T-helper 1 cell treated with Interleukin-12 subunit alpha and Interleukin-12 subunit beta and Interleukin-4 antibody, amounts not matched to agents 30 μg/mL and 1 μg/mL, for 36 hours (primary cell): Measurements from ENCODE around the gene RBP2.

ENCODE experiments used
- H3K27ac Mint-ChIP-seq: one replicate; pipeline ENCODE4 v1.8.0; 2021; ENCODE audit warnings: mild to moderate bottlenecking, mixed read lengths
- H3K27me3 Mint-ChIP-seq: one replicate; pipeline ENCODE4 v1.8.0; 2021; ENCODE audit warnings: low read depth, mixed read lengths
- H3K36me3 Mint-ChIP-seq: one replicate; pipeline ENCODE4 v1.8.0; 2021; ENCODE audit warnings: low read depth, mixed read lengths
- H3K4me1 Mint-ChIP-seq: one replicate; pipeline ENCODE4 v1.8.0; 2021; ENCODE audit warnings: low read depth, mixed read lengths
- H3K4me3 Mint-ChIP-seq: one replicate; pipeline ENCODE4 v1.8.0; 2021; ENCODE audit warnings: mild to moderate bottlenecking, moderate library complexity, mixed read lengths
- H3K9me3 Mint-ChIP-seq: one replicate; pipeline ENCODE4 v1.8.0; 2021; ENCODE audit warnings: mixed read lengths

Gene RBP2

DNA sequence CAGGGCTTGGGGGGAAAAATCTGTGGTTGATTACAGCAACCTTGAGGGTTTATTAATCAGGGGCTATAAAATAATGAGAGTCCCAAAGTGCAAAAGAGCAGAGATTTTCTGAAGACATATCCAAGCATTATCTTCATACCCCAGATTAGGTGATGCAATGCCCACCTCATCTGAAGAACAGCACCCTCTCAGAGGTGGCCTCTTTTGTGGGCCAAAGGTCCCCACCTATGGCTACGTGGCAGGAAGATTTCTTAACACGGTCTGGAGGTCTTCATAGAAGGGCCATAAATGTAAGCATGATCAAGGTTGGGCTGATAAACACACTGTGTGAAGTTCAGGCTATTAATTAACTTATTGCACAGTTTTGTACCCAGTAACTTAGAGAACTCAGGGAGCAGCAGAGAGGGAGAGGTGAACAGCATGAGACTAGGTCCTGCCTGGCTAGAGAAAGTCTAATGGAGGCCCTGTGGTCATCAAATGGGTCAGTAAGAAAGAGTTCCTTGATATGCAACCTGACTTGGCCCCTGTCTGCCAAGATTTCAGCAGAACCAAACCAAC, 29.6 kb upstream of the RBP2 start:
- Mint-ChIP-seq H3K4me3 (no peak overlapping the region), H3K36me3 (no peaks in the 10 kb centered on the region), H3K27me3 (peaks cover 13% of the 10 kb centered on the region), H3K4me1 (no peaks in the 10 kb centered on the region), H3K27ac (no peak overlapping the region), H3K9me3 (no peaks in the 10 kb centered on the region)

DNA sequence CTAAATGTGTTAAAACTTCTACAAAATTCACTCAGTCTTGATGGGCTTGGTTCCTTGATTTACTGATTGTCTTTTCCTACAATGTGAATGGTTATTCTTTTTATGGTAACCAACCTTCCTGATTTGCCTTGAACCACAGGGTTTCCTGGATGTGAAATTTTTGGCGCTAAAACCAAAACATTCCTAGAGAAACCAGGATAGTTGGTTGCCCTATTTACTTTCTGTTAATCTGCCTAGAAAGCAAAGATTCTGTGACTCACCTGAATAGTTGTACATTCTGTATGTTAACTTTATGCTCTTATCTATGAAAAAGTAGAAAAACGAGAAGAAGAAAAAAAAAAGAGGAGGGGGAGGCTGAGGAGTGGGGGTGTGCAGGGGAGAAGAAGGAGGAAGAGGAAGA, 23.2 kb upstream of the RBP2 start:
- Mint-ChIP-seq H3K9me3 (peaks cover 6% of the 10 kb centered on the region), H3K36me3 (no peaks in the 10 kb centered on the region), H3K4me3 (no peak overlapping the region), H3K27me3 (peaks cover 7% of the 10 kb centered on the region), H3K4me1 (no peaks in the 10 kb centered on the region), H3K27ac (no peak overlapping the region)

DNA sequence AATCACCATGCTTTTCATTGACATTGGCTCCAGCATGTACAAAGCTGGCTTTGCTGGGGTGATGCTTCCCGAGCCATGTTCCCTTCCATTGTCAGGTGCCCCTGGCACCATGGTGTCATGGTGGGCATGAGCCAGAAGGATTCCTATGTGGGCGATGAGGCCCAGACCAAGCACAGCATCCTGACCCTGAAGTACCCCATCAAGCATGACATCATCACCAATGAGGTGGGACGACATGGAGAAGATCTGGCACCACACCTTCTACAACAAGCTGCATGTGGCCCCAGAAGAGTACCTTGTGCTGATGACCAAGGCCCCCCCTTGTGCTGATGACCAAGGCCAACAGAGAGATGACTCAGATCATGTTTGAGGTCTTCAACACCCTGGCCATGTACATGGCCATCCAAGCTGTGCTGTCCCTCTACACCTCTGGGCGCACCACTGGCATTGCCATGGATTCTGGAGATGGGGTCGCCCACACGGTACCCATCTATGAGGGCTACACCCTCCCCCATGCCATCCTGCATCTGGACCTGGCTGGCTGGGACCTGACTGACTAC, 17.6 kb upstream of the RBP2 start:
- H3K27ac Mint-ChIP-seq: no peak overlapping the region
- H3K36me3 Mint-ChIP-seq: no peaks in the 10 kb centered on the region

DNA sequence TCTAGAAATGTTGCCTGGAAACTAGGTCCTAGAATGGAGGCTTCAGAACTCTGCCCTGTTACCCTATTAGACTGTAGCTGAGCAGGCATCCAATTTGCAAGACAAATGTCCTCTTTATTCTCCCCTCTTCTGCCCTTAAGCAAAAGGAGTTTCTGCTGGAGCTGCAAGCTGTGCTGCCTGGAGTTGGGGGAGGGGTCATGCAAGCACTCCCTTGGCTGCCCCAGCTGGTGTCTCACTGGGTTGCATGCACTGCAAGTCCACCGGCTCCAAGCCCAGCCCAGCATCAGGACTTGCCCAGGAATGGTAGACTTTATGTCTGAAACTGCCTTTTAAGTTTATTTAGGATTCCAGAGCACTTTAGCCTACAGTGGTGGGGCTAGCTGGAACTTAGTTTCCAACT, 15.7 kb upstream of the RBP2 start:
- Mint-ChIP-seq H3K9me3 (peaks cover 22% of the 10 kb centered on the region), H3K4me3 (no peak overlapping the region), H3K36me3 (no peaks in the 10 kb centered on the region), H3K27ac (no peak overlapping the region), H3K27me3 (peaks cover 4% of the 10 kb centered on the region), H3K4me1 (no peaks in the 10 kb centered on the region)

More for the DNA sequence above, 17.6 kb upstream of the RBP2 start:
- H3K4me1 Mint-ChIP-seq: no peaks in the 10 kb centered on the region
- peaks cover 13% of the 10 kb centered on the region for H3K9me3 Mint-ChIP-seq
- H3K27me3 Mint-ChIP-seq: no peaks in the 10 kb centered on the region
- H3K4me3 Mint-ChIP-seq: no peak overlapping the region

DNA sequence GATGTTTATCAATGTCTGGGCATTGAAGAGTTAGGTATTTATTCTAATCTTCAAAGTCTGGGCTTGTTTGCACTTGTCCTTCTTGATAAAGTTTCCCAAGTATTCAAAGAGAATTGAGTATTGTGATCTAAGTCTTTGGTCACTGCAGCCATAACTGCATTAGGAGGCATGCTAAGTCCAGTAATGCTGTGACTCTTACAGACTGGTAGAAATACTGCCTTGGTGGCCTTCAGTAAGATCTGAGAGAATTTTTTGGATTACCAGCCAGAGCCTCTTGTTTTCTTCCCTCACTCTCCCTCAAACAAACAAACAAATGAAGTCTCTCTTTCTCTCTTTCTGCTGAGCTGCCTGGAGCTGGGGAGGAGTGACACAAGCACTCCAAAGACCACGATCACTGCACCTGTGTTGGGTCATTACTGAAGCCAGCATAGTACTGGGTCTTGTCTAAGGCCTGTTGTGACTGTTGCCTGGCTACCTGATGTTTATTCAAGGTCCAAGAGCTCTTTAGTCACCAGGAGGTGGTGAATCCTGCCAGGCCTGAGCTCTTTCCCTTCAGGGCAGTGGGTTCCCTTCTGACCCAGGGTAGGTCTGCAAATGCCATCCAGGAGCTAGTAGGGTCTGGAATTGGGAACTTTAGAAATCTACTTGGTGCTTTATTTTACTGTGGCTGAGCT, 14.8 kb upstream of the RBP2 start:
- Mint-ChIP-seq H3K4me1 (no peaks in the 10 kb centered on the region), H3K27me3 (peaks cover 4% of the 10 kb centered on the region), H3K36me3 (no peaks in the 10 kb centered on the region), H3K4me3 (no peak overlapping the region), H3K27ac (no peak overlapping the region), H3K9me3 (peaks cover 20% of the 10 kb centered on the region)

DNA sequence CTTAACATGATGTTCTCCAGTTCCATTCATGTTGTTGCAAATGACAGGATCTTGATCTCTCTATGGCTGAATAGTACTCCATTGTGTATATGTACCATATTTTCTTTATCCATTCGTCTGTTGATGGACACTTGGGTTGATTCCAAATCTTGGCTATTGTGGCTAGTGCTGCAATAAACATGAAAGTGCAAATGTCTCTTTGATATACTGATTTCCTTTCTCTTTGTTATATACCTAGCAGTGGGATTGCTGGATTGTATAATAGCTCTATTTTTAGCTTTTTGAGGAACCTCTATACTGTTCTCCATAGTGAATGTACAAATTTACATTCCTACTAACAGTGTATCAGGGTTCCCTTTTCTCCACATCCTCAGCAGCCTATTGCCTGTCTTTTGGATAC, 5.9 kb upstream of the RBP2 start:
- Mint-ChIP-seq H3K36me3 (no peaks in the 10 kb centered on the region), H3K4me1 (no peaks in the 10 kb centered on the region), H3K27me3 (no peaks in the 10 kb centered on the region), H3K4me3 (no peak overlapping the region), H3K27ac (no peak overlapping the region), H3K9me3 (no peaks in the 10 kb centered on the region)

DNA sequence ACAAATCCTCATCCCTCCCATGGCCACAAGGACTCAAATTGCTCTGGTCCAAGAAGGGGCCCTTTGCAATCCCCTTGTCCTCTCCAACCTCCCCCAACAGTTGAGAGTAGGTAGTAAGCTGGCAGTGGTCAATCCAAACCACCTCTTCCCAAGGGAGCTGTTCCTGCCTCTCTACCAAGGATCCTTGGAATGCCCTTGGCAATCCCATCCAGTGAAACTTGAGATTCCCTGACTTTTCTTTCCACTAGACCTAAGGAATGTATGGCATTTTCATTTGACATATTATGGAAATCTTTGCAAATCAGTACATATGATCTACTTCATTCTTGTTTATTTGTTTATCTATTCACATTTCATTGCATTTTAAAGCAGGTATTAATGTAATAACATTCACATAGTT, 4.8 kb upstream of the RBP2 start:
- no peaks in the 10 kb centered on the region for H3K9me3 Mint-ChIP-seq
- H3K27me3 Mint-ChIP-seq: no peaks in the 10 kb centered on the region
- H3K36me3 Mint-ChIP-seq: no peaks in the 10 kb centered on the region
- H3K4me3 Mint-ChIP-seq: no peak overlapping the region
- H3K27ac Mint-ChIP-seq: no peak overlapping the region
- H3K4me1 Mint-ChIP-seq: no peaks in the 10 kb centered on the region

DNA sequence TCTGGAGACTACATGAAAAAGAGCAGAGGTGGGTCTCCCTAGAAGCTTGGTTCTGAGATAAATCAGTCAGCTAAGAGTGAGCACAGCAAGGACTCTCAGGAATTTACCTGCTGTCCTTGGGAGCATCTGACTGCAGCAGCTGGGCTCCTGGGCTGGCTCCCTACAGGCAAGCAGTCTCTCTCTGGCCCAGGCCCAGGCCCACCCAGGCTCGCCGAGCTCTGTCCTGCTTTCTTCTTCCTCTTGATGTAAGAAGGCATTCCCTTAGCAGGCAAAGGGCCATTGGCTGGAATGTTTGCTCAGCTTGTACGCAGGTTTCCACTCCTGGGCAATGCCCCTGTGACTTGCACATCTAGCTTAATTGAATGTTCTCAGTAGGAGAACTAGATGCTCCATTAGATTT, 4.3 kb upstream of the RBP2 start:
- no peaks in the 10 kb centered on the region for H3K4me1 Mint-ChIP-seq
- no peaks in the 10 kb centered on the region for H3K27me3 Mint-ChIP-seq
- H3K4me3 Mint-ChIP-seq: no peak overlapping the region
- H3K9me3 Mint-ChIP-seq: no peaks in the 10 kb centered on the region
- no peak overlapping the region for H3K27ac Mint-ChIP-seq
- H3K36me3 Mint-ChIP-seq: no peaks in the 10 kb centered on the region

DNA sequence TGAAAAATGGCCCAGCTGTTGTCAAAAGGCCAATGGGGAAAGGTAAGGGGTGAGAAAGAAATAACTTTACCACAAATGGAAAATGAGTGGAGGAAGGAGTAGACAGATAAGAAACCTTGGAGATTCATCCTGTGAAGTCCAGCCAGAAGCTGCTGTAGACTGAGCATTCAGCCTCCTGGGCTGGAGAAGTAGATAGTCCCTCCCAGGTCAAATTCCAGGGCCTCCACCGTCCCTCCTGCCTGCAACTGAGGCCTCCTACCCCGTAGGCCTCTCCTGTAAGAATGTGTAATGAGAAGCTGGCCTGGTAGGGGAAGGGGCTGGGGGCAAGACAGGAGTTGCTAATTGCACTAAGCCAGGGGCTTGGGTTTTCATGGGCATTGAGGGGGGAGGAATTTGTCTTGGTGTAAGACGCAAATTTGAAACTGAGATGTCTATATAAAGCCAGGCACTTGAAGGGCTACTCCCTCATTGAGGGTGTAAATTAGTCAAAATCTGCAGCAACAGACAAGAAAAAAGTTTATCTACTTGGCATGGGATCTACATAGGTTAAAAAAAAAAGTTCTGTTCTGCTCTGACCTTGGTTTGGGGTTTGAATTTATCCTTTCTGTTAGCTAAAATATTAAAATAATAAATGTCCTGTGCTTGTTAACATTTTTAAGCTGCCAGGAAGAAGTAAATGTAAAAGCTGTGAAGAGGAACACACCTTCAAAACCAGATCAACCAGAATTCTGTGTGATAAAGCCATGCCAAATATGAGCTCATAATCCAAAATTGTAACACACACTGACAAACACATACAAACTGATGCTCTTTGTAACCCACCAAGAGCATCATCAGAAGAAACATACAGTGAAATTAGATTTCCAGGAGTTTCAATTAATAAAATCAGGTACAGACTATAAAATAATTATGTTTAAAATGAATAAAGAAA, 1.7 kb upstream of the RBP2 start:
- no peaks in the 10 kb centered on the region for H3K36me3 Mint-ChIP-seq
- H3K4me1 Mint-ChIP-seq: no peaks in the 10 kb centered on the region
- H3K4me3 Mint-ChIP-seq: no peak overlapping the region
- no peak overlapping the region for H3K27ac Mint-ChIP-seq
- H3K9me3 Mint-ChIP-seq: no peaks in the 10 kb centered on the region
- no peaks in the 10 kb centered on the region for H3K27me3 Mint-ChIP-seq

DNA sequence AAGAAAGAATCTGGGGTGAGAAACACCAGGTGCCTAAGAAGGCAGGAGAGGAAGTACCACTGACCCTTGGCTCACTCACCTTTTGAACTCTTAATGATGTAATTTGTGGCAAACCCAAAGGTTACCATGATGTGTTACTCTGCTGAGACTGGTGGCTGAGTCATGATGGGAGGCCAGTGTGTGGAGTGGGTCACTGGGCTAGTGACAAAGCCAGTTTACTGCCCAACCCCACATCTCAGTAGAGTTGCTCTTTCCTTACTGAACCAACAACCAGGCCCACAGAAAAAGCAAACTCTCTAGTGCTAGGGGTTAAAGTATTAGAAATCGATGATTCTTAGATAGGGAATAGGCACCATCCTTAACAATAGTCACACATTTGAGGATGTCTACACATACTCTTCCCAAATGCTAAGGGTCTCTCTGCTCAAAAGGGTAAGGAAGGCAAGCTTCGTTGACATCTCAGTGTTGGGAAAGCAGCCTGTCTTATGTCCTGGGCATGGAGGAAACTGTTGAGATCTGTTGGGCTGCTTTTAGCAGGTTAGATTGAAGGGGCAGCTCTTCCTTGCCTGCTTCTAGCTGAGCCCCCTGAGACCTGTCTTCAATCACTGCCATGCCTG, 3.1 kb downstream of the RBP2 start:
- H3K4me1 Mint-ChIP-seq: no peaks in the 10 kb centered on the region
- H3K36me3 Mint-ChIP-seq: no peaks in the 10 kb centered on the region
- H3K4me3 Mint-ChIP-seq: no peak overlapping the region
- no peak overlapping the region for H3K27ac Mint-ChIP-seq
- no peaks in the 10 kb centered on the region for H3K9me3 Mint-ChIP-seq
- no peaks in the 10 kb centered on the region for H3K27me3 Mint-ChIP-seq

DNA sequence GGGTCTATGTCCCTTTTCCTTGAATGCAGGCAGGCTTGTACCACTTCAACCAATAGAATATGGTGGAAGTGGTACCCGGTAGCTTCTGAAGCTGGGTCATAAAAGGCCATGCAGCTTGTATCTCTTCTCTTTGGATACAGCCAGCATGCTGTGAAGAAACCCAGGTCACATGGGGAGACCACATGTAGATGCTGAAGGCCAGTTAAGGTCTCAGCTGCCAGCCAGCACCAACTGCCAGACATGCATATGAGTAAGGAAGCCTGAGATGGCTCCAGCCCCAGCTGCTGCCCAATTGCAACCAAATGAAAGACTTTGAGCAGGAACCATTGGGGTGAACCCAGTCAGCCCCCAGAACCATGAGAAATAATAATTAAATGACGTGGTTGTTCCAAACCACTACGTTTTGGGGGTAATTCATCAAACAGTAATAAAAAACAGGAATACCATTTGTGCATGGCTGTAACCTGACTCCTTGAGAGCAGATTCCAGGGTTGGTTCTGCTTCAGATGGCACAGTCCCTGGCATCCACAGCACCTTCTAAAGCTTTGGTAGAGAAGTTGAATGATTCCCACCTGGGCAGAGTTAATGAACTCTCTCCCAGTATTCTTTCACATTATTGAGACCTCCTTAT, 3.8 kb downstream of the RBP2 start:
- Mint-ChIP-seq H3K27me3 (no peaks in the 10 kb centered on the region), H3K4me1 (no peaks in the 10 kb centered on the region), H3K36me3 (no peaks in the 10 kb centered on the region), H3K27ac (no peak overlapping the region), H3K9me3 (no peaks in the 10 kb centered on the region), H3K4me3 (no peak overlapping the region)

DNA sequence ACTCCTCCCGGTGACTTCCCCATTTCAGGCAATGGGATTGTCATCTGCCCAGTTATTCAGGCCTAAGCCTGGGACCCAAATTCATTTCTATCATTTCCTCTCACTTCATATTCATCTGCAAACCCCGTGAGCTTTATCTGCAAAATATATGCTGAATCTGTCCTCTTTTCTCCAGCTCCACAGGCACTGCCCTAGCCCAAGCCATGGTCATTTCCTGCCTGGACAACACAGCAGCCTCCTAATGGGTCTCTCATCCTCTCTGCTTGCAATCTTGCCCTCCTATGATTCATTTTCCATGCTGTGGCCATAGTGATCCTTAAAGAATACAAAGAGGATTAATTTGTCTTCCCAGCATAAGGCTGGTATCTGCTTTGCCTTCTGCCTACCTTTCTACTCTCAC, 6.1 kb downstream of the RBP2 start:
- no peak overlapping the region for H3K4me3 Mint-ChIP-seq
- H3K36me3 Mint-ChIP-seq: no peaks in the 10 kb centered on the region
- no peaks in the 10 kb centered on the region for H3K27me3 Mint-ChIP-seq
- no peaks in the 10 kb centered on the region for H3K4me1 Mint-ChIP-seq
- no peaks in the 10 kb centered on the region for H3K9me3 Mint-ChIP-seq
- H3K27ac Mint-ChIP-seq: no peak overlapping the region

DNA sequence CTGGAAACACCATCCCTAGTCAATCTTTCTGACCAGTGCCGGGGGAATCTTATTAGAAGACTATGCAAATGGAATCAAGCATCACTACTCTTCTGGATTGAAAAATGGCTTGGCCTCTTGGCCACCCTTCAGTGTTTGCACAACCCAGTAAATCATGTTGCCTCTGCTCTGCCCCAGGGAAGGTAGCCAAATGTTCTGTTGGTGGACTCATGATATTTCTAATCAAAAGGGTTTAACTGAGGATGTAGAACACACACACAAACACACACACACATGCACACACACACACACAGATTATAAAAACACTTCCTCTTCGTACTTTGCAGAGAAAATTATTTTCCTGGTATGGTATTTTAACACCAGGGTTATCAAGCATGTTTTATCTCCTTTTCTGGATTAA, 7.9 kb downstream of the RBP2 start:
- H3K36me3 Mint-ChIP-seq: no peaks in the 10 kb centered on the region
- no peak overlapping the region for H3K4me3 Mint-ChIP-seq
- H3K27ac Mint-ChIP-seq: no peak overlapping the region
- H3K27me3 Mint-ChIP-seq: no peaks in the 10 kb centered on the region
- H3K4me1 Mint-ChIP-seq: no peaks in the 10 kb centered on the region
- no peaks in the 10 kb centered on the region for H3K9me3 Mint-ChIP-seq

DNA sequence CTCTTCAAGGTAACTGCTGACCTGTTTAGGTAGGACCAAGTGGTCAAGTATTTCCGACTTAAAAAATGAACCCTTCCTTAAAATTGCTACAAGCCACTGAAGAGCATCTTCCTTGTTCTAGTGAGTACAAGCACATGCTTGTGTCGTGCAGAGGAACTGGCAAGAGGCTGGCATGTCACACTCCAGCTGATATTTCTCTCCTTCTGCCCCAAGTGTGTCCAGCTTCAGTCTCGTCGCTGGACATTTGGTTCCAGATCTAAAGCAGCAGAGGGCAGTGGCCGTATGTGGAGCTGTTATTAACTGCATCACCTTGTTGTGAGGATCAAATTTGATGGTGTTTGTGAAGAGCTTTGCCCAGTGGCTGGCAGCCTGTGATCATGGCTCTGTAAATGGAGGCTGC, 10.0 kb downstream of the RBP2 start:
- no peak overlapping the region for H3K4me3 Mint-ChIP-seq
- H3K27me3 Mint-ChIP-seq: no peaks in the 10 kb centered on the region
- H3K4me1 Mint-ChIP-seq: no peaks in the 10 kb centered on the region
- no peak overlapping the region for H3K27ac Mint-ChIP-seq
- no peaks in the 10 kb centered on the region for H3K36me3 Mint-ChIP-seq
- no peaks in the 10 kb centered on the region for H3K9me3 Mint-ChIP-seq
